K562 (cell line): ENCODE data around the gene SLIT1. TPM values are rescaled to one million over a fixed set of nuclear protein-coding genes. Genes with fewer than 3 reads are reported as not detected.

ENCODE experiments used
- ATAC-seq: fragments of 200-7000 bp; cut with Tn5 transposase; 3 replicates; pipeline ENCODE4 v1.9.1; 2020; ENCODE audit warnings: moderate library complexity
- BruUV-seq: library from RNA; stranded (reverse); fragments of 400-500 nt; replicated peaks from 2 replicates; lab custom pipeline; 2021; lab: Mats Ljungman, UMichigan
- CTCF ChIA-PET: fragments of 300-600 bp; formaldehyde crosslinking; extraction: SDS; loops from one replicate; lab custom pipeline; 2021; ENCODE audit warnings: low intra/inter-chr PET ratio; lab: Yijun Ruan, JAX
- POLR2A ChIA-PET: fragments of 300-600, 350-650 bp; sonication (Branson Sonifier 250); formaldehyde crosslinking; extraction: SDS; loops from one replicate; lab custom pipeline; 2021; ENCODE audit warnings: antibody characterized with exemption, inconsistent platforms; lab: Yijun Ruan, JAX
- DNase-seq, 4 experiments: peaks; one replicate each; pipeline versions ENCODE4 v3.0.0 to v3.0.0-alpha.2; 2011 to 2018; ENCODE audit warnings: low spot score in 3 of 4, mixed read lengths in 3 of 4; ENCODE audit errors: extremely low read depth in 1 of 4
- FAIRE-seq: peaks from 2 replicates; lab custom pipeline; 2011; peaks lifted over from hg19 to GRCh38; lab: Jason Lieb, UNC
- H2AFZ ChIP-seq: 2 replicates; pipeline ENCODE4 v1.6.0; 2011; ENCODE audit warnings: low read depth, low read length, control low read depth, inconsistent platforms
- H3K27ac ChIP-seq: fragments of 200-600 bp; 3 replicates; pipeline ENCODE4 v1.8.0; 2011; ENCODE audit warnings: low read depth, mild to moderate bottlenecking, control low read depth, inconsistent platforms, low read length, moderate library complexity, mixed read lengths; ENCODE audit errors: extremely low read depth
- H3K27me3 ChIP-seq, 2 experiments: fragments of 300-600 bp in 1 of 2; 2 replicates in 1 of 2; 3 replicates in 1 of 2; pipeline versions ENCODE4 v1.6.0 to v1.8.0; 2011; ENCODE audit warnings: inconsistent platforms in 2 of 2, low read length in 2 of 2, mild to moderate bottlenecking in 1 of 2, mixed read lengths in 1 of 2, moderate library complexity in 1 of 2; ENCODE audit not compliant: control insufficient read depth in 2 of 2, insufficient read depth in 2 of 2
- H3K36me3 ChIP-seq: fragments of 300-600 bp; 3 replicates; pipeline ENCODE4 v1.8.0; 2011; ENCODE audit warnings: mild to moderate bottlenecking, low read length, inconsistent platforms; ENCODE audit not compliant: control insufficient read depth, insufficient read depth
- H3K4me1 ChIP-seq, 2 experiments: fragments of 200-600 bp in 1 of 2; replicated peaks in 1 of 2; 2 replicates in 1 of 2; 3 replicates in 1 of 2; pipeline versions ENCODE4 v1.5.1 to v1.8.0; 2011; ENCODE audit warnings: inconsistent platforms in 2 of 2, low read length in 2 of 2, mild to moderate bottlenecking in 1 of 2, mixed read lengths in 1 of 2, moderate library complexity in 1 of 2; ENCODE audit not compliant: control insufficient read depth in 2 of 2, insufficient read depth in 2 of 2
- H3K4me2 ChIP-seq: 2 replicates; pipeline ENCODE4 v1.6.1; 2011; ENCODE audit warnings: low read length, control low read depth, inconsistent platforms, mixed read lengths; ENCODE audit not compliant: insufficient read depth
- H3K4me3 ChIP-seq: fragments of 200-600 bp; sonication (generic), shearing (Covaris generic); 2 replicates; pipeline ENCODE4 v1.5.1; 2016; ENCODE audit warnings: control low read depth, inconsistent platforms
- H3K79me2 ChIP-seq: fragments of 200-600 bp; 3 replicates; pipeline ENCODE4 v1.8.0; 2011; ENCODE audit warnings: low read length, inconsistent platforms; ENCODE audit not compliant: control insufficient read depth, insufficient read depth
- H3K9ac ChIP-seq, 2 experiments: 2 replicates each; pipeline versions ENCODE4 v1.6.0 to v1.6.1; 2011; ENCODE audit warnings: low read depth in 2 of 2, low read length in 2 of 2, control low read depth in 1 of 2, inconsistent platforms in 1 of 2, mild to moderate bottlenecking in 1 of 2, mixed read lengths in 1 of 2; ENCODE audit not compliant: insufficient read depth in 1 of 2
- H3K9me1 ChIP-seq: one replicate; pipeline ENCODE4 v1.6.0; 2011; ENCODE audit warnings: inconsistent platforms, mild to moderate bottlenecking, low read length, moderate library complexity; ENCODE audit not compliant: control insufficient read depth, insufficient read depth
- H3K9me3 ChIP-seq: replicated peaks from 2 replicates; pipeline ENCODE4 v1.5.1; 2011; ENCODE audit warnings: low read depth, low read length, inconsistent platforms; ENCODE audit not compliant: control insufficient read depth, insufficient read depth
- H4K20me1 ChIP-seq: replicated peaks from 2 replicates; pipeline ENCODE4 v1.6.1; 2011; ENCODE audit warnings: low read length, inconsistent platforms, mixed read lengths; ENCODE audit not compliant: control insufficient read depth, insufficient read depth
- FUS ChIP-seq: fragments of 200-400 bp; formaldehyde crosslinking; optimal IDR thresholded peaks from 2 replicates; pipeline ENCODE3; 2017; ENCODE audit warnings: low read depth, low read length
- HSF4 ChIP-seq: fragments of 250-450 bp; sonication (Bioruptor Pico); IDR thresholded peaks from 2 replicates; pipeline ENCODE4 v2.1.2; 2022; ENCODE audit warnings: mild to moderate bottlenecking, moderate library complexity, borderline replicate concordance
- ILK ChIP-seq: fragments of 450-650 bp; IDR thresholded peaks from 2 replicates; pipeline ENCODE4 v1.6.1; 2016; ENCODE audit warnings: missing genetic modification characterization, low read depth, mild to moderate bottlenecking, missing compliant biosample characterization, moderate library complexity, borderline replicate concordance
- MAX ChIP-seq: sonication (generic); formaldehyde crosslinking; IDR thresholded peaks from 2 replicates; pipeline ENCODE4 v1.9.0; 2022; ENCODE audit warnings: mild to moderate bottlenecking, missing genetic modification reagents
- NFE2L1 ChIP-seq: fragments of 450-650 bp; IDR thresholded peaks from 2 replicates; pipeline ENCODE4 v1.6.1; 2016; ENCODE audit warnings: missing genetic modification characterization, low read depth, mild to moderate bottlenecking, missing compliant biosample characterization, moderate library complexity, borderline replicate concordance
- PTTG1 ChIP-seq: fragments of 450-650 bp; IDR thresholded peaks from 2 replicates; pipeline ENCODE4 v1.6.1; 2016; ENCODE audit warnings: low read depth, mild to moderate bottlenecking, missing genetic modification characterization, missing compliant biosample characterization
- WGBS: fragments of 100-300 bp; shearing (Covaris generic); methylation state at CpG from one replicate; pipeline ENCODE4 v1.1.6; 2016; ENCODE audit warnings: low coverage, mixed read lengths; ENCODE audit not compliant: insufficient coverage; ENCODE audit errors: missing lambda C conversion rate; 5-methylcytosine and 5-hydroxymethylcytosine counted together
- in situ Hi-C: fragments of 300-500 bp; cut with MboI; formaldehyde crosslinking; loops from 4 replicates; pipeline ENCODE4 v1.15.0; 2018; ENCODE audit warnings: inconsistent platforms, mixed read lengths
- intact Hi-C: fragments of 100-400 bp; cut with micrococcal nuclease; formaldehyde crosslinking; loops from 2 replicates; pipeline ENCODE4 v1.14.2; 2022
- polyA plus RNA-seq, 8 experiments: library from polyadenylated mRNA; depleted of rRNA in 4 of 8; stranded (reverse) in 5 of 8; unstranded in 3 of 8; fragments of >200 nt; fragmentation: Nextera tagmentation in 2 of 8; fragmentation: Illumina TruSeq in 1 of 8; extraction: Ambion mirVana in 2 of 8; extraction: Trizol in 1 of 8; gene quantifications; 2 replicates each; pipeline versions ENCODE4 v1.2.1 to v1.2.3, GENCODE V29; 2011 to 2014; ENCODE audit warnings: inconsistent platforms in 1 of 8, missing spikeins in 1 of 8
- total RNA-seq, 7 experiments: library from RNA; depleted of rRNA in 6 of 7; stranded (reverse); fragments of >200 nt in 6 of 7; fragmentation: Illumina TruSeq in 2 of 7; extraction: Trizol in 2 of 7; gene quantifications; 2 replicates each; pipeline versions ENCODE4 v1.2.1 to v1.2.3, GENCODE V29; 2011 to 2021; ENCODE audit warnings: low replicate concordance in 1 of 7

SLIT1 gene
- total and polyA plus RNA-seq, 9 of the 15 experiments (the other 6 are each of a cell fraction or from before 2014, with no cell fraction given), result 0.01 to 0.11 (median 0.04) TPM; not detected in 3

DNA sequence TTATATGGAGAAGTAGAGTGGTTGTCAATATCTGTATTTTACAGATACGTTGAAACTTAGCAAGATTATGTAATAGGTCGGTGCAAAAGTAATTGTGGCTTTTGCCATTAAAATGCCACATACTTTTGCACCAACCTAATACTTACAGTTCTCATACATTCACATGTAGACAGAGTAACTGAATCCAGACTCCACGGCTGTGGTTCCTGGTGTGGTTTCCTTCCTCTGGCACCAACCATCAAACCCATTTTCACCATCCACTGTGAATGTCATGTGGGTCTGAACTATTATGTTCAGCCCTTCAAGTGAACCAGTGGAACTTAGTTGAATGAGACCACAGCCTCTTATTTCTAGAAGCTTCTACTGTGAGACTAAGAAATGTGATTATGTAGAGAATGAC is 31.5 kb upstream of the SLIT1 start:
- TF ChIP-seq MAX (no peak), FUS (no peak), HSF4 (no peak), PTTG1 (tag) (no peak), ILK (tag) (no peak), NFE2L1 (tag) (no peak)
- H3K79me2 ChIP-seq, result no peaks in the 10 kb centered on the region
- no peak overlapping the region for H2AFZ ChIP-seq
- H3K9ac ChIP-seq, result no peak overlapping the region
- H4K20me1 ChIP-seq, result 0 out of 2 replicates have a peak, but pooled peaks cover under 1% of the 10 kb centered on the region
- ATAC-seq, result no peak
- peaks cover 3 to 4% of the 10 kb centered on the region in 2 experiments for H3K4me1 ChIP-seq
- no peak overlapping the region for H3K4me3 ChIP-seq
- intact Hi-C loops, result no loop called here
- no peaks in the 10 kb centered on the region for H3K27me3 ChIP-seq
- WGBS, result 71% methylated on average over 3 of the region's 3 CpGs
- ChIA-PET CTCF (no interaction called here), POLR2A (interaction anchor here (0.5 to 0.7 kb wide), 2 partner anchors 9 to 196 kb away, joined by 3 read pairs; no protein-coding TSS in a partner anchor)
- no peak for FAIRE-seq
- peaks cover 3% of the 10 kb centered on the region; the same call in 1 of the 3 replicates for H3K36me3 ChIP-seq
- in situ Hi-C loops, result no loop called here
- DNase-seq, result no peak
- BruUV-seq, result no TSS peak
- peaks cover 3% of the 10 kb centered on the region for H3K9me1 ChIP-seq
- H3K9me3 ChIP-seq, result no peaks in the 10 kb centered on the region
- no peak overlapping the region for H3K4me2 ChIP-seq
- H3K27ac ChIP-seq, result no peak overlapping the region
